ENCODE data around the gene PRKAR1A. TPM values are rescaled to one million over a fixed set of nuclear protein-coding genes. Genes with fewer than 3 reads are reported as not detected.

PRKAR1A gene
- total RNA-seq: 210 and 260 TPM in 2 replicates

DNA sequence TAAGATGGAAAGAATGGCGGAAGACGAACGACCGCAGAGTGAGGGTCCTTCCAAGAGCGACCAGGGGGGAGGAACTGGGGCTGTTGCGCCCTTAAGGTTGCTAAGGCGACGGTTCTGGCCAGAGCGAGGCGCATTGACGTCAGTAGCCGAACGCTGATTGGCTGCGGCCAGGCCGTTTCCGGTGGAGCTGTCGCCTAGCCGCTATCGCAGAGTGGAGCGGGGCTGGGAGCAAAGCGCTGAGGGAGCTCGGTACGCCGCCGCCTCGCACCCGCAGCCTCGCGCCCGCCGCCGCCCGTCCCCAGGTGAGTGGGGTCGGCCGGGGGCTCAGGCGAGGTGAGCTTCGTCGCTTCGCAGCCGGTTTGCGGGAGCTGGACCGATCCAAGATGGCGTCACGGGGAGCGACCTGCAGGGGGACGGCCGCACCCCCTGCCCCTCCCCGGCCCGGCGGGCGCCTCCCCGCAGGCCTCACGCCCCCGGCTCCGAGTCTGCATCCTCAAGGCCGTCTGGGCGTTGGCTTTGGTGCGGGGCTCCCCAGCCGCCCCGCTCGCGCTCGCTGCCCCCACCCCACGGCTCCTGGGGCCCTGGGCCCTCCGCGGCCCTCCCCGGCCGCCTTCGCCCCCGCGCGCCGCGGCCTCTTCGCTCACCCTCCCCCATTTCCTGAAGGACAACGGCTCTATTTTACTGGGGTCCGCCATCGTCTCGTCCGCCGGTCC, at the start of gene PRKAR1A:
Gene PRKAR1A (plus strand): TSS at position 184 of the 713 bp plus-strand sequence. CDS start 2,970 bp downstream, outside the sequence.
- TF ChIP-seq CTCF (IDR thresholded peaks at IDR 0.05; ENCODE audit: insufficient read depth, low read depth, low read length): no peak
- H3K4me3 ChIP-seq (ENCODE audit: low read depth, low read length): peak within 1 kb of the TSS; percentile 77
- peak; percentile 96 for DNase-seq (ENCODE audit: low read depth)

DNA sequence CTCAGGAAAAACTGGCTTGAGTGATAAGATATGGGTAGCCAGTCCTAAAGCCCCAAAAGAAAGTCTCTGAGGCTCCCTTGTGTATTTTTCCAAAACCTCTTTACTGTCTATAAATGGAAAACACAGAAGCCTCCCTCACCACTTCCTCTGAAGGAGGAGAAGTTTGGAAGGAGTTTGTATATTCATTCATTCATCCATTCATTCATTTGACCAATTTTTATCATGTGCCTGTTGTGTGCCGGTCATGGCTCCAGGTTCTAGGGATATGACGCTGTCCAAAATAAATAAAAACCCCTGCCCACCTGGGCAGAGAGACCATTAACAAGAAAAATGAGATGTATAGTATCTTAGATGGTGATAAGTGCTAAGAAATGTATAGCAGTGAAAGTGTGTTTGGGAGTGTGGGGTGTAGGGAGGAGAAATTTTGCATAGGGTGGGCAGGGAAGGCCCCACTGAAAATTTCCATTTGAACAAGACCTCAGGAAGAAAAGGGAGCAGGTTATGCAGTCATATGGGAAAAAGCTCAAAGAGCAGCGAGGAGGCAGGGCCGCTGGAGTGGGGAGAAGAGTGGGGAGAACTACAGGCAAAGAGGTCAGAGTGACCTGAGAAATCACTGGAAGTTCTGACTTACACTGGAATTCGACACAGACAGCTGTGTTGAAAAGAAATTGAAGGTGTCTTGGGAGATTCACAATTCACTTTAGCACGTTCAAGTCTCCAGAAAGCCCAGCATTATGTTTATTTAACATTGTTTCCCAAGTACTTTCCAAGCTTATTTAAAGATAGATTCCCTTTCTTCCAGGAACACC, 48.8 kb upstream of the PRKAR1A start:
- H3K4me3 ChIP-seq (ENCODE audit: low read depth, low read length): no peak overlapping the region
- TF ChIP-seq CTCF (IDR thresholded peaks at IDR 0.05; ENCODE audit: insufficient read depth, low read depth, low read length): no peak
- no peak for DNase-seq (ENCODE audit: low read depth)

- no peak for TF ChIP-seq CTCF (IDR thresholded peaks at IDR 0.05; ENCODE audit: insufficient read depth, low read depth, low read length)
- peak; percentile 51 for DNase-seq (ENCODE audit: low read depth)
- H3K4me3 ChIP-seq (ENCODE audit: low read depth, low read length): no peak overlapping the region
Measured at GRCh38 chr17:68468334-68468733, 43.9 kb upstream of the PRKAR1A start.

DNA sequence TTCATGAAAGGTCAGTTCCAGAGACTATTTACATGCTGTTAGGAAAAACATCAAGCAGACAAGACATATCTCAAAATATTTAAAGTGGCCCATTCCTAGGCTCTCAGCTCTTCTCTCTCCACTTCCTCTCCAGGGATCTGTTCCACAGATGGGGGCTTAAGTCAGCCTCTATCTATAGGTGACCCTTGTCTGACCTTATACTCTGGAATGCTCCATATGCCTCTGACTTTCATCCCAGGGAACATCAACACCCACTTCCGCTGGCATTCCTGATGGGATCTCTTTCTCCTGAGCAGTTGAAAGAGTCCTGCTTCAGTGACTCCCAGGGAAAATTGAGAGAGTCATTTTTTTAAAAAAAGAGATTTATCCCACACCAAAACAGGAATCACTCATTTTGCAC, 43.4 kb upstream of the PRKAR1A start:
- H3K4me3 ChIP-seq (ENCODE audit: low read depth, low read length): no peak overlapping the region
- DNase-seq (ENCODE audit: low read depth): peak; percentile 88
- no peak for TF ChIP-seq CTCF (IDR thresholded peaks at IDR 0.05; ENCODE audit: insufficient read depth, low read depth, low read length)

GRCh38 chr17:68470961-68471360, 41.3 kb upstream of the PRKAR1A start:
- TF ChIP-seq CTCF (IDR thresholded peaks at IDR 0.05; ENCODE audit: insufficient read depth, low read depth, low read length): no peak
- no peak for DNase-seq (ENCODE audit: low read depth)
- no peak overlapping the region for H3K4me3 ChIP-seq (ENCODE audit: low read depth, low read length)

DNA sequence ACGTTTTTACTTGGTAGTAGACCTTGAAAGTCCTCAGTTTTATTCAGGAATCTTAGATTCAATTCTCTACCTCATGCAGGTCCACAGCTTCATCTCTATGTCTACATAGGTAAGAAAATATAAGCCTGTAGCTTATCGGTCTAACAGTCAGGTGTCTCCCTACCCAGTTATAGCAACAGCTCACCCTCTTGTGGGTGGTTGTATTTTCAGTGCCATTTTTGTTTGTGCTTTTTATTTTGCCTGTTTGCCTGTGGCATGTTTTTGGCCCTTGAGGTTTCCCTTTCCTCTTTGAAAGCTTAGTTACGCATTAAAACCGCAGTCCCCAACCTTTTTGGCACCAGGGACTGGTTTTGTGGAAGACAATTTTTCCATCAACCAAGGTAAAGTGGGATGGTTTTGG, 31.3 kb upstream of the PRKAR1A start:
- no peak for DNase-seq (ENCODE audit: low read depth)
- TF ChIP-seq CTCF (IDR thresholded peaks at IDR 0.05; ENCODE audit: insufficient read depth, low read depth, low read length): no peak
- H3K4me3 ChIP-seq (ENCODE audit: low read depth, low read length): no peak overlapping the region
